Lung (tissue), 12 donors: ENCODE data around the gene MTUS2. TPM values are rescaled to one million over a fixed set of nuclear protein-coding genes. Genes with fewer than 3 reads are reported as not detected.

ENCODE experiments used
- ATAC-seq: fragments of 200-7000 bp; cut with Tn5 transposase; one replicate; pipeline ENCODE4 v1.9.1; 2020; ENCODE audit warnings: moderate number of reproducible peaks; ENCODE audit not compliant: insufficient read depth, low FRiP score
- DNase-seq, 3 donors: peaks; one replicate each; pipeline ENCODE4 v3.0.0-alpha.2; 2013 to 2017
- H3K27ac ChIP-seq, 2 donors: one replicate each; pipeline ENCODE4 v1.5.1; 2013; ENCODE audit warnings: mild to moderate bottlenecking in 2 of 2, moderate library complexity in 2 of 2, control low read depth in 1 of 2, inconsistent platforms in 1 of 2, low read depth in 1 of 2, low read length in 1 of 2
- H3K27me3 ChIP-seq, 3 donors: one replicate each; pipeline ENCODE4 v1.5.1; 2013; ENCODE audit warnings: low read length in 2 of 3; ENCODE audit not compliant: control insufficient read depth in 3 of 3, insufficient read depth in 3 of 3
- H3K36me3 ChIP-seq, 4 donors: one replicate each; pipeline ENCODE4 v1.5.1; 2013; ENCODE audit warnings: low read length in 4 of 4, mild to moderate bottlenecking in 1 of 4, moderate library complexity in 1 of 4; ENCODE audit not compliant: control insufficient read depth in 4 of 4, insufficient read depth in 4 of 4
- H3K4me1 ChIP-seq, 5 donors: one replicate each; pipeline ENCODE4 v1.5.1; 2013; ENCODE audit warnings: low read length in 5 of 5, mild to moderate bottlenecking in 2 of 5, moderate library complexity in 1 of 5; ENCODE audit not compliant: control insufficient read depth in 5 of 5, insufficient read depth in 5 of 5
- H3K4me3 ChIP-seq: one replicate; pipeline ENCODE4 v1.5.1; 2013; ENCODE audit warnings: mild to moderate bottlenecking, control low read depth, moderate library complexity
- H3K9ac ChIP-seq, 2 donors: one replicate each; pipeline ENCODE4 v1.5.1; 2013; ENCODE audit warnings: low read length in 2 of 2, control low read depth in 1 of 2; ENCODE audit not compliant: insufficient read depth in 1 of 2
- H3K9me3 ChIP-seq, 4 donors: one replicate each; pipeline ENCODE4 v1.5.1; 2013; ENCODE audit warnings: low read length in 3 of 4, mild to moderate bottlenecking in 1 of 4, moderate library complexity in 1 of 4; ENCODE audit not compliant: control insufficient read depth in 4 of 4, insufficient read depth in 3 of 4
- CTCF ChIP-seq: IDR thresholded peaks from 2 replicates; pipeline ENCODE4 v1.5.1; 2012; ENCODE audit warnings: mild to moderate bottlenecking; ENCODE audit errors: control extremely low read depth, extremely low read depth
- WGBS, 2 donors: extraction: QIAGEN DNeasy Blood & Tissue Kit; methylation state at CpG; one replicate each; pipeline ENCODE4 v1.1.7; 2013; 5-methylcytosine and 5-hydroxymethylcytosine counted together
- polyA plus RNA-seq, 2 donors: library from polyadenylated mRNA; stranded (reverse); fragments of 200-250 nt; gene quantifications; one replicate each; pipeline ENCODE4 v1.2.1, GENCODE V29; 2013
- total RNA-seq, 2 donors: library from RNA; depleted of rRNA in 1 of 2; stranded (reverse); fragments of >200 nt in 1 of 2; gene quantifications; one replicate each; pipeline ENCODE4 v1.2.1, GENCODE V29; 2014 to 2021
- donor health status: control.
- donor health status: control.
- donor health status: Bipolar disorder and iron deficiency.
- donor health status: healthy.
- donor health status: DM: yes; HTN: yes; CAD: no.

MTUS2 gene
- total and polyA plus RNA-seq, 4 donors, result 0.03 to 0.54 (median 0.08) TPM

- no peak for ATAC-seq
- DNase-seq, result no peak
- no peak for TF ChIP-seq CTCF
- no peaks in the 10 kb centered on the region for H3K36me3 ChIP-seq
- H3K9ac ChIP-seq, result no peak overlapping the region
- H3K27ac ChIP-seq, result no peak overlapping the region
- H3K9me3 ChIP-seq, result peaks cover 0 to 4% (median 0%) of the 10 kb centered on the region in 4 donors
- H3K4me3 ChIP-seq, result no peak overlapping the region
- peaks cover 0 to 9% (median 2%) of the 10 kb centered on the region in 5 donors for H3K4me1 ChIP-seq
- H3K27me3 ChIP-seq, result peaks cover 0 to 4% (median 4%) of the 10 kb centered on the region in 3 donors
Measured at GRCh38 chr13:29284726-29285125, 464.6 kb downstream of the MTUS2 start.

GRCh38 chr13:29287237-29287636, 467.1 kb downstream of the MTUS2 start:
- no peak for TF ChIP-seq CTCF
- H3K36me3 ChIP-seq, result no peaks in the 10 kb centered on the region
- no peak overlapping the region for H3K4me3 ChIP-seq
- no peak for ATAC-seq
- H3K9me3 ChIP-seq, result peaks cover 0 to 2% (median 0%) of the 10 kb centered on the region in 4 donors
- peaks cover 0 to 4% (median 4%) of the 10 kb centered on the region in 3 donors for H3K27me3 ChIP-seq
- peaks cover 0 to 3% (median 0%) of the 10 kb centered on the region in 5 donors for H3K4me1 ChIP-seq
- H3K27ac ChIP-seq, result no peak overlapping the region
- no peak overlapping the region for H3K9ac ChIP-seq
- DNase-seq, result no peak
- 73 to 82% methylated on average over 5 of the region's 5 CpGs for WGBS, 2 donors

- DNase-seq (no peak), ATAC-seq (no peak)
- H3K36me3 ChIP-seq, result no peaks in the 10 kb centered on the region
- no peak overlapping the region for H3K27ac ChIP-seq
- TF ChIP-seq CTCF, result no peak
- peaks cover 0 to 3% (median 0%) of the 10 kb centered on the region in 5 donors for H3K4me1 ChIP-seq
- WGBS, 2 donors, result 48 to 64% methylated on average over 3 of the region's 3 CpGs
- H3K27me3 ChIP-seq, result peaks cover 0 to 4% (median 0%) of the 10 kb centered on the region in 3 donors
- H3K4me3 ChIP-seq, result no peak overlapping the region
- H3K9me3 ChIP-seq, result peaks cover 0 to 3% (median 0%) of the 10 kb centered on the region in 4 donors
- H3K9ac ChIP-seq, result no peak overlapping the region
Measured at GRCh38 chr13:29292045-29292444, 471.9 kb downstream of the MTUS2 start.

GRCh38 chr13:29294821-29295220, 474.7 kb downstream of the MTUS2 start:
- Histone ChIP-seq H3K9ac (no peak overlapping the region), H3K36me3 (no peaks in the 10 kb centered on the region), H3K4me3 (no peak overlapping the region), H3K9me3 (peaks cover 0 to 1% (median 0%) of the 10 kb centered on the region in 4 donors), H3K27me3 (no peaks in the 10 kb centered on the region), H3K27ac (no peak overlapping the region), H3K4me1 (peaks cover 0 to 3% (median 0%) of the 10 kb centered on the region in 5 donors)
- no peak for TF ChIP-seq CTCF
- ATAC-seq (no peak), DNase-seq (no peak)
- WGBS, 2 donors, result 0 to 27% methylated on average over 1 of the region's 1 CpG
